Measurements from ENCODE around the gene TCP11. TPM values are rescaled to one million over a fixed set of nuclear protein-coding genes. Genes with fewer than 3 reads are reported as not detected.

The TCP11 gene
- total and polyA plus RNA-seq, 10 donors: not detected

- DNase-seq: peak; percentile 67
Measured at GRCh38 chr6:35087361-35088280, 53.5 kb downstream of the TCP11 start.

GRCh38 chr6:35086636-35087360 lies 54.3 kb downstream of the TCP11 start:
- TF ChIP-seq POLR2A (IDR thresholded peaks at IDR 0.05): no peak
- TF ChIP-seq, protein P1, sequence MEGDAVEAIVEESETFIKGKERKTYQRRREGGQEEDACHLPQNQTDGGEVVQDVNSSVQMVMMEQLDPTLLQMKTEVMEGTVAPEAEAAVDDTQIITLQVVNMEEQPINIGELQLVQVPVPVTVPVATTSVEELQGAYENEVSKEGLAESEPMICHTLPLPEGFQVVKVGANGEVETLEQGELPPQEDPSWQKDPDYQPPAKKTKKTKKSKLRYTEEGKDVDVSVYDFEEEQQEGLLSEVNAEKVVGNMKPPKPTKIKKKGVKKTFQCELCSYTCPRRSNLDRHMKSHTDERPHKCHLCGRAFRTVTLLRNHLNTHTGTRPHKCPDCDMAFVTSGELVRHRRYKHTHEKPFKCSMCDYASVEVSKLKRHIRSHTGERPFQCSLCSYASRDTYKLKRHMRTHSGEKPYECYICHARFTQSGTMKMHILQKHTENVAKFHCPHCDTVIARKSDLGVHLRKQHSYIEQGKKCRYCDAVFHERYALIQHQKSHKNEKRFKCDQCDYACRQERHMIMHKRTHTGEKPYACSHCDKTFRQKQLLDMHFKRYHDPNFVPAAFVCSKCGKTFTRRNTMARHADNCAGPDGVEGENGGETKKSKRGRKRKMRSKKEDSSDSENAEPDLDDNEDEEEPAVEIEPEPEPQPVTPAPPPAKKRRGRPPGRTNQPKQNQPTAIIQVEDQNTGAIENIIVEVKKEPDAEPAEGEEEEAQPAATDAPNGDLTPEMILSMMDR (IDR thresholded peaks at IDR 0.05 in 8 of 11, conservative IDR thresholded peaks at IDR 0.05 in 3 of 11): no peak
- TF ChIP-seq POLR2AphosphoS5 (IDR thresholded peaks at IDR 0.05): no peak
- H3K9me3 ChIP-seq: no peaks in the 10 kb centered on the region
- H3K27ac ChIP-seq: peak overlapping the region in 3 of 8 donors; percentile 53 to 67 (median 55)
- H3K27me3 ChIP-seq (replicated peaks in 1 of 7): no peaks in the 10 kb centered on the region
- peak; percentile 65 for DNase-seq
- H3K36me3 ChIP-seq: peaks cover 0 to 100% (median 83%) of the 10 kb centered on the region in 6 donors
- intact Hi-C loops (cut with DNase I; ENCODE audit: low total_unique reads): no loop called here
- H3K4me1 ChIP-seq: peaks cover 3 to 45% (median 13%) of the 10 kb centered on the region in 6 donors
- H3K4me3 ChIP-seq: no peak overlapping the region
- 90 to 95% (median 93%) methylated on average over 9 to 12 of the region's 12 CpGs for WGBS, 5 donors

More at GRCh38 chr6:35087361-35088280, 53.5 kb downstream of the TCP11 start:
- Histone ChIP-seq H3K27ac (peak overlapping the region in 5 of 8 donors; percentile 42 to 67 (median 53)), H3K36me3 (peaks cover 0 to 100% (median 78%) of the 10 kb centered on the region in 6 donors), H3K9me3 (no peaks in the 10 kb centered on the region), H3K4me3 (no peak overlapping the region), H3K4me1 (peaks cover 0 to 41% (median 12%) of the 10 kb centered on the region in 6 donors), H3K27me3 (replicated peaks in 1 of 7) (no peaks in the 10 kb centered on the region)
- TF ChIP-seq POLR2AphosphoS5 (IDR thresholded peaks at IDR 0.05): peak in 2 of 3 donors; percentile 18 to 36
- TF ChIP-seq, protein P1 (IDR thresholded peaks at IDR 0.05 in 8 of 11, conservative IDR thresholded peaks at IDR 0.05 in 3 of 11): no peak
- intact Hi-C loops (cut with DNase I; ENCODE audit: low total_unique reads): no loop called here
- WGBS, 5 donors: 80 to 97% (median 89%) methylated on average over 7 to 22 of the region's 22 CpGs

- no peak overlapping the region for H3K4me3 ChIP-seq
- TF ChIP-seq POLR2A (IDR thresholded peaks at IDR 0.05) (no peak), POLR2AphosphoS5 (IDR thresholded peaks at IDR 0.05) (no peak)
- TF ChIP-seq, protein P1 (IDR thresholded peaks at IDR 0.05 in 8 of 11, conservative IDR thresholded peaks at IDR 0.05 in 3 of 11): no peak
- no peaks in the 10 kb centered on the region for H3K9me3 ChIP-seq
- WGBS, 5 donors: 89 to 95% (median 90%) methylated on average over 10 of the region's 10 CpGs
- DNase-seq: no peak
- peaks cover 0 to 100% (median 89%) of the 10 kb centered on the region in 6 donors for H3K36me3 ChIP-seq
- peaks cover 5 to 50% (median 19%) of the 10 kb centered on the region in 6 donors for H3K4me1 ChIP-seq
- H3K27me3 ChIP-seq (replicated peaks in 1 of 7): no peaks in the 10 kb centered on the region
- intact Hi-C loops (cut with DNase I; ENCODE audit: low total_unique reads): no loop called here
- H3K27ac ChIP-seq: peak overlapping the region in 2 of 8 donors; percentile 55 to 67
Measured at GRCh38 chr6:35086282-35086632, 54.9 kb downstream of the TCP11 start.
